ENCODE results near the gene RERG.

GRCh38 chr12:15163030-15163976, 57.9 kb downstream of the RERG start:
- TF ChIP-seq CTCF (IDR thresholded peaks at IDR 0.05): no peak
- no peak for TF ChIP-seq ZFX (IDR thresholded peaks at IDR 0.05; ENCODE audit: borderline replicate concordance)
